GM19023 (cell line): ENCODE measurements around the gene HOXA9.

Source experiments
- ATAC-seq: cut with Tn5 transposase; IDR thresholded peaks from one replicate; pipeline ENCODE4 v1.9.1; 2021; ENCODE audit warnings: mild to moderate bottlenecking, moderate library complexity; ENCODE audit not compliant: unreplicated experiment

The HOXA9 gene

GRCh38 chr7:27166531-27167505, 1.5 kb upstream of the HOXA9 start:
- ATAC-seq = no peak

- ATAC-seq = no peak
Observed at GRCh38 chr7:27165996-27166530, 726 bp upstream of the HOXA9 start.

- ATAC-seq = no peak
Observed at GRCh38 chr7:27164367-27165088, 809 bp downstream of the HOXA9 start.

GRCh38 chr7:27164045-27164366, 1.3 kb downstream of the HOXA9 start:
- no peak for ATAC-seq

- ATAC-seq = no peak
Observed at GRCh38 chr7:27163288-27164044, 1.9 kb downstream of the HOXA9 start.

GRCh38 chr7:27162561-27163287, 2.6 kb downstream of the HOXA9 start:
- ATAC-seq = no peak

GRCh38 chr7:27161721-27162560, 3.4 kb downstream of the HOXA9 start:
- no peak for ATAC-seq

- no peak for ATAC-seq
Observed at GRCh38 chr7:27161214-27161720, 4.1 kb downstream of the HOXA9 start.

GRCh38 chr7:27160546-27161213, 4.7 kb downstream of the HOXA9 start:
- ATAC-seq = peak; percentile 58

GRCh38 chr7:27160145-27160545, 5.2 kb downstream of the HOXA9 start:
- ATAC-seq = no peak

GRCh38 chr7:27159266-27160144, 5.8 kb downstream of the HOXA9 start:
- ATAC-seq = no peak

- ATAC-seq = no peak
Observed at GRCh38 chr7:27158436-27159265, 6.7 kb downstream of the HOXA9 start.

GRCh38 chr7:27157702-27158431, 7.5 kb downstream of the HOXA9 start:
- ATAC-seq = no peak

GRCh38 chr7:27156916-27157701, 8.2 kb downstream of the HOXA9 start:
- no peak for ATAC-seq

GRCh38 chr7:27156508-27156898, 8.8 kb downstream of the HOXA9 start, which contains the start of gene HOXA7:
TSS of gene HOXA7 (minus strand) at chr7:27156675. CDS start at chr7:27156545, 130 bp downstream.
- ATAC-seq = no peak
